ENCODE data around the gene DHRS9.
"Not testable (repeated sequence)": the region's sequence is repeated elsewhere in the genome, so short reads cannot be mapped to it uniquely, and the experiment has no call there.

DHRS9 gene

GRCh38 chr2:169069341-169069740 lies at the start of gene DHRS9:
DHRS9 (plus strand) TSS chr2:169069563; CDS start chr2:169081582, 12,019 bp downstream.
- DNase-seq (ENCODE audit: low read depth, low spot score): peak; percentile 71

GRCh38 chr2:169023161-169023560 lies 46.2 kb upstream of the DHRS9 start:
- DNase-seq (ENCODE audit: low read depth, low spot score): no peak

GRCh38 chr2:169026056-169026455 lies 43.3 kb upstream of the DHRS9 start:
- no peak for DNase-seq (ENCODE audit: low read depth, low spot score)

- no peak for DNase-seq (ENCODE audit: low read depth, low spot score)
These were observed 42.1 kb upstream of the DHRS9 start for GRCh38 chr2:169027234-169027633.

GRCh38 chr2:169029341-169029740 lies 40.0 kb upstream of the DHRS9 start:
- no peak for DNase-seq (ENCODE audit: low read depth, low spot score)

GRCh38 chr2:169031202-169031601 lies 38.2 kb upstream of the DHRS9 start, which contains the start of gene ABCB11:
ABCB11 (minus strand) TSS chr2:169031324; CDS start chr2:169018125, 13,199 bp downstream.
- DNase-seq (ENCODE audit: low read depth, low spot score): no peak

GRCh38 chr2:169034256-169034655 lies 35.1 kb upstream of the DHRS9 start:
- DNase-seq (ENCODE audit: low read depth, low spot score): no peak

- DNase-seq (ENCODE audit: low read depth, low spot score): no peak
These were observed 34.3 kb upstream of the DHRS9 start for GRCh38 chr2:169034984-169035544.

- DNase-seq (ENCODE audit: low read depth, low spot score): no peak
These were observed 33.5 kb upstream of the DHRS9 start for GRCh38 chr2:169035887-169036286.

GRCh38 chr2:169036736-169037440 lies 32.5 kb upstream of the DHRS9 start:
- DNase-seq (ENCODE audit: low read depth, low spot score): no peak

GRCh38 chr2:169038338-169038757 lies 31.0 kb upstream of the DHRS9 start:
- peak; percentile 31 for DNase-seq (ENCODE audit: low read depth, low spot score)

- no peak for DNase-seq (ENCODE audit: low read depth, low spot score)
These were observed 29.7 kb upstream of the DHRS9 start for GRCh38 chr2:169039702-169040101.

- no peak for DNase-seq (ENCODE audit: low read depth, low spot score)
These were observed 27.8 kb upstream of the DHRS9 start for GRCh38 chr2:169041594-169041993.

GRCh38 chr2:169042856-169043255 lies 26.5 kb upstream of the DHRS9 start:
- DNase-seq (ENCODE audit: low read depth, low spot score): no peak

GRCh38 chr2:169046440-169047151 lies 22.8 kb upstream of the DHRS9 start:
- DNase-seq (ENCODE audit: low read depth, low spot score): no peak

- no peak for DNase-seq (ENCODE audit: low read depth, low spot score)
These were observed 21.8 kb upstream of the DHRS9 start for GRCh38 chr2:169047256-169048250.

- no peak for DNase-seq (ENCODE audit: low read depth, low spot score)
These were observed 20.2 kb upstream of the DHRS9 start for GRCh38 chr2:169049142-169049541.

GRCh38 chr2:169050476-169051240 lies 18.7 kb upstream of the DHRS9 start:
- no peak for DNase-seq (ENCODE audit: low read depth, low spot score)

- DNase-seq (ENCODE audit: low read depth, low spot score): not testable (repeated sequence)
These were observed 14.8 kb upstream of the DHRS9 start for GRCh38 chr2:169054575-169054974.

GRCh38 chr2:169064199-169064598 lies 5.2 kb upstream of the DHRS9 start:
- DNase-seq (ENCODE audit: low read depth, low spot score): not testable (repeated sequence)

GRCh38 chr2:169065422-169065821 lies 3.9 kb upstream of the DHRS9 start:
- no peak for DNase-seq (ENCODE audit: low read depth, low spot score)

Measured in astrocyte of the hippocampus (primary cell).